ENCODE data around the gene MRPS15.

Gene MRPS15

GRCh38 chr1:36446271-36446670 lies 17.9 kb downstream of the MRPS15 start (continued):
- TF ChIP-seq REPIN1 (tag by site-specific recombination; IDR thresholded peaks at IDR 0.05; ENCODE audit: low read depth), result no peak
- TF ChIP-seq ZNF24 (tag by site-specific recombination; IDR thresholded peaks at IDR 0.05), result no peak
- TF ChIP-seq, protein P1, sequence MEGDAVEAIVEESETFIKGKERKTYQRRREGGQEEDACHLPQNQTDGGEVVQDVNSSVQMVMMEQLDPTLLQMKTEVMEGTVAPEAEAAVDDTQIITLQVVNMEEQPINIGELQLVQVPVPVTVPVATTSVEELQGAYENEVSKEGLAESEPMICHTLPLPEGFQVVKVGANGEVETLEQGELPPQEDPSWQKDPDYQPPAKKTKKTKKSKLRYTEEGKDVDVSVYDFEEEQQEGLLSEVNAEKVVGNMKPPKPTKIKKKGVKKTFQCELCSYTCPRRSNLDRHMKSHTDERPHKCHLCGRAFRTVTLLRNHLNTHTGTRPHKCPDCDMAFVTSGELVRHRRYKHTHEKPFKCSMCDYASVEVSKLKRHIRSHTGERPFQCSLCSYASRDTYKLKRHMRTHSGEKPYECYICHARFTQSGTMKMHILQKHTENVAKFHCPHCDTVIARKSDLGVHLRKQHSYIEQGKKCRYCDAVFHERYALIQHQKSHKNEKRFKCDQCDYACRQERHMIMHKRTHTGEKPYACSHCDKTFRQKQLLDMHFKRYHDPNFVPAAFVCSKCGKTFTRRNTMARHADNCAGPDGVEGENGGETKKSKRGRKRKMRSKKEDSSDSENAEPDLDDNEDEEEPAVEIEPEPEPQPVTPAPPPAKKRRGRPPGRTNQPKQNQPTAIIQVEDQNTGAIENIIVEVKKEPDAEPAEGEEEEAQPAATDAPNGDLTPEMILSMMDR (tag by site-specific recombination; IDR thresholded peaks at IDR 0.05), result peak; percentile 15; the same call in 1 of the 2 replicates
- TF ChIP-seq ZNF146 (tag by site-specific recombination; IDR thresholded peaks at IDR 0.05), result no peak
- no peak for TF ChIP-seq ZFP3 (tag by site-specific recombination; IDR thresholded peaks at IDR 0.05; ENCODE audit: low read depth)
- no peak for TF ChIP-seq ZBTB20 (tag by site-specific recombination; IDR thresholded peaks at IDR 0.05)
- TF ChIP-seq ZNF266 (tag by site-specific recombination; IDR thresholded peaks at IDR 0.05; ENCODE audit: low read depth), result no peak
- no peak for TF ChIP-seq ZNF558 (tag by site-specific recombination; IDR thresholded peaks at IDR 0.05)
- no peak for TF ChIP-seq ZNF692 (tag by site-specific recombination; IDR thresholded peaks at IDR 0.05)
- no peak for TF ChIP-seq ZFHX2 (tag by site-specific recombination; conservative IDR thresholded peaks at IDR 0.05)
- no peak for TF ChIP-seq ZNF707 (tag by site-specific recombination; IDR thresholded peaks at IDR 0.05)
- no peak for TF ChIP-seq ZNF660 (tag by site-specific recombination; IDR thresholded peaks at IDR 0.05)
- TF ChIP-seq ZNF664 (tag by site-specific recombination; IDR thresholded peaks at IDR 0.05), result no peak
- 0 out of 2 replicates have a peak, but pooled peaks have one; percentile 36 for TF ChIP-seq PRDM6 (tag by site-specific recombination; IDR thresholded peaks at IDR 0.05)
- TF ChIP-seq SALL2 (tag by site-specific recombination; IDR thresholded peaks at IDR 0.05; ENCODE audit: borderline replicate concordance), result no peak
- TF ChIP-seq ZNF785 (tag by site-specific recombination; IDR thresholded peaks at IDR 0.05), result no peak

DNA sequence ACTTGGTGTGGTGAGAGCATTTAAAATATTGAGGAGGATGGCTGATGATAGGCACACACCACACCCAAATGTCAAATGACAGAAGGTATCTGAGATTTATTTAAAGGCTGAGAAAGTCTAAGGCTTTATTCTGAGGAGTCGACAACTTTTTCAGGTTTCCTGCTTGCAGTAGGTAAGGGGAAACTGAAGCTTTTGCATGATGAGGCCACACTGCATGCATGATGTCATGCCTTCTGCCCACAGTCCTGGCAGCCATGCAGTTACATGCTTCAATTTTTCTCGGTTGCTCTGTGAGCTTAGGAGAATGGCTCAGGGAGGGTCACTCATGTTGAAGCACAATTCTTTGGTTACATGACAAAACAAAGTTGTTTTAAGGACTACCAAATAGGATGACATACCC lies 20.9 kb downstream of the MRPS15 start:
- Histone ChIP-seq H3K36me3 (ENCODE audit: control insufficient read depth in 2 of 2, insufficient read depth in 1 of 2, low read length in 2 of 2) (peaks cover 0 to 4% of the 10 kb centered on the region in 2 experiments; a peak in 1 of 3 replicates), H3K4me1 (ENCODE audit: control insufficient read depth, insufficient read depth, low read length) (no peaks in the 10 kb centered on the region), H3K4me3 (ENCODE audit: low read depth, low read length) (no peak overlapping the region), H3K27ac (ENCODE audit: extremely low read depth, low read depth, low read length) (no peak overlapping the region), H3K9me3 (ENCODE audit: control insufficient read depth, insufficient read depth, low read depth, low read length) (no peaks in the 10 kb centered on the region)
- CTCF ChIA-PET, result no interaction called here
- POLR2A ChIA-PET, result interaction anchor here (0.7 to 0.8 kb wide), 2 partner anchors 21 to 309 kb away, joined by 3 read pairs; partner anchors contain the start of gene MRPS15
- TF ChIP-seq PRDM2 (tag by site-specific recombination; IDR thresholded peaks at IDR 0.05; ENCODE audit: borderline replicate concordance) (no peak), ZNF366 (tag by site-specific recombination; conservative IDR thresholded peaks at IDR 0.05) (no peak), BCL11B (tag by site-specific recombination; IDR thresholded peaks at IDR 0.05; ENCODE audit: low read depth) (no peak), ZNF530 (tag by site-specific recombination; IDR thresholded peaks at IDR 0.05; ENCODE audit: low read depth) (no peak), ZNF776 (tag by site-specific recombination; IDR thresholded peaks at IDR 0.05; ENCODE audit: borderline replicate concordance) (no peak), ZSCAN16 (tag by site-specific recombination; IDR thresholded peaks at IDR 0.05) (no peak), SCRT2 (tag by site-specific recombination; IDR thresholded peaks at IDR 0.05) (no peak), ZNF629 (tag by site-specific recombination; IDR thresholded peaks at IDR 0.05) (peak; percentile 57; the same call in 1 of the 2 replicates), RBAK (tag by site-specific recombination; IDR thresholded peaks at IDR 0.05) (no peak)
- TF ChIP-seq, protein P2, sequence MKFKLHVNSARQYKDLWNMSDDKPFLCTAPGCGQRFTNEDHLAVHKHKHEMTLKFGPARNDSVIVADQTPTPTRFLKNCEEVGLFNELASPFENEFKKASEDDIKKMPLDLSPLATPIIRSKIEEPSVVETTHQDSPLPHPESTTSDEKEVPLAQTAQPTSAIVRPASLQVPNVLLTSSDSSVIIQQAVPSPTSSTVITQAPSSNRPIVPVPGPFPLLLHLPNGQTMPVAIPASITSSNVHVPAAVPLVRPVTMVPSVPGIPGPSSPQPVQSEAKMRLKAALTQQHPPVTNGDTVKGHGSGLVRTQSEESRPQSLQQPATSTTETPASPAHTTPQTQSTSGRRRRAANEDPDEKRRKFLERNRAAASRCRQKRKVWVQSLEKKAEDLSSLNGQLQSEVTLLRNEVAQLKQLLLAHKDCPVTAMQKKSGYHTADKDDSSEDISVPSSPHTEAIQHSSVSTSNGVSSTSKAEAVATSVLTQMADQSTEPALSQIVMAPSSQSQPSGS (tag by site-specific recombination; IDR thresholded peaks at IDR 0.05; ENCODE audit: low read depth), result peak; percentile 39; the same call in 1 of the 2 replicates
